CD14-positive monocyte (primary cell): ENCODE data around the gene EPHA1. TPM values are rescaled to one million over a fixed set of nuclear protein-coding genes. Genes with fewer than 3 reads are reported as not detected.
A peak's percentile ranks its signal among the peaks of the same experiment; 100 is the strongest.

Source experiments
- DNase-seq, 3 donors: peaks; one replicate each; pipeline ENCODE4 v3.0.0-alpha.2; 2011 to 2022
- H2AFZ ChIP-seq: 2 replicates; pipeline ENCODE4 v1.6.0; 2012; ENCODE audit warnings: mild to moderate bottlenecking, low read depth, low read length, inconsistent platforms; ENCODE audit not compliant: insufficient read depth, poor library complexity, severe bottlenecking
- H3K27ac ChIP-seq, 2 donors: 1 replicate in 1 of 2; 2 replicates in 1 of 2; pipeline ENCODE4 v1.5.1; 2012 to 2013; ENCODE audit warnings: low read length in 2 of 2, control low read depth in 1 of 2, inconsistent platforms in 1 of 2, low read depth in 1 of 2, mild to moderate bottlenecking in 1 of 2
- H3K27me3 ChIP-seq, 2 donors: one replicate each; pipeline versions ENCODE4 v1.6.0 to v1.6.1; 2011 to 2013; ENCODE audit warnings: low read length in 2 of 2; ENCODE audit not compliant: control insufficient read depth in 2 of 2, insufficient read depth in 2 of 2
- H3K36me3 ChIP-seq, 2 donors: replicated peaks in 1 of 2; 1 replicate in 1 of 2; 2 replicates in 1 of 2; pipeline versions ENCODE4 v1.5.1 to v1.6.1; 2012 to 2013; ENCODE audit warnings: low read length in 2 of 2, control low read depth in 1 of 2, inconsistent platforms in 1 of 2, mild to moderate bottlenecking in 1 of 2; ENCODE audit not compliant: insufficient read depth in 2 of 2, control insufficient read depth in 1 of 2
- H3K4me1 ChIP-seq, 2 donors: 1 replicate in 1 of 2; 2 replicates in 1 of 2; pipeline versions ENCODE4 v1.5.1 to v1.6.1; 2012 to 2013; ENCODE audit warnings: low read length in 2 of 2, control low read depth in 1 of 2, inconsistent platforms in 1 of 2, mild to moderate bottlenecking in 1 of 2, moderate library complexity in 1 of 2; ENCODE audit not compliant: insufficient read depth in 2 of 2, control insufficient read depth in 1 of 2
- H3K4me2 ChIP-seq: replicated peaks from 2 replicates; pipeline ENCODE3; 2012; ENCODE audit warnings: low read length, moderate library complexity, mild to moderate bottlenecking; ENCODE audit not compliant: poor library complexity, severe bottlenecking; ENCODE audit errors: extremely low read depth
- H3K4me3 ChIP-seq, 3 experiments: fragments of 200-600 bp in 1 of 3; sonication (generic) in 1 of 3; replicated peaks in 1 of 3; 1 replicate in 2 of 3; 2 replicates in 1 of 3; pipeline ENCODE4 v1.5.1; 2011 to 2013; ENCODE audit warnings: low read length in 3 of 3, mild to moderate bottlenecking in 3 of 3, control low read depth in 2 of 3, low read depth in 2 of 3, inconsistent platforms in 1 of 3, moderate library complexity in 1 of 3
- H3K79me2 ChIP-seq: 2 replicates; pipeline ENCODE4 v1.6.0; 2012; ENCODE audit warnings: mild to moderate bottlenecking, control low read depth, inconsistent platforms, low read length, moderate library complexity; ENCODE audit not compliant: insufficient read depth
- H3K9ac ChIP-seq: 2 replicates; pipeline ENCODE4 v1.6.0; 2017; ENCODE audit warnings: low read length, mild to moderate bottlenecking; ENCODE audit not compliant: insufficient read depth, poor library complexity, severe bottlenecking
- H3K9me3 ChIP-seq, 2 donors: replicated peaks in 1 of 2; 1 replicate in 1 of 2; 2 replicates in 1 of 2; pipeline versions ENCODE4 v1.5.1 to v1.6.1; 2012 to 2013; ENCODE audit warnings: low read length in 2 of 2, control low read depth in 1 of 2; ENCODE audit not compliant: control insufficient read depth in 1 of 2, insufficient read depth in 1 of 2
- H4K20me1 ChIP-seq: 2 replicates; pipeline ENCODE4 v1.6.0; 2012; ENCODE audit warnings: mild to moderate bottlenecking, low read length, control low read depth, moderate library complexity; ENCODE audit not compliant: insufficient read depth
- H3K27ac Mint-ChIP-seq, 7 donors: one replicate each; pipeline ENCODE4 v1.8.0; 2020; ENCODE audit warnings: mild to moderate bottlenecking in 7 of 7, mixed read lengths in 7 of 7, moderate library complexity in 6 of 7, inconsistent platforms in 2 of 7
- H3K27me3 Mint-ChIP-seq, 3 donors: one replicate each; pipeline ENCODE4 v1.8.0; 2021 to 2022; ENCODE audit warnings: low read depth in 3 of 3, mild to moderate bottlenecking in 3 of 3, mixed read lengths in 3 of 3, moderate library complexity in 3 of 3, inconsistent platforms in 1 of 3
- H3K36me3 Mint-ChIP-seq, 2 donors: one replicate each; pipeline ENCODE4 v1.8.0; 2020; ENCODE audit warnings: mixed read lengths in 2 of 2, inconsistent platforms in 1 of 2, mild to moderate bottlenecking in 1 of 2
- H3K4me1 Mint-ChIP-seq: one replicate; pipeline ENCODE4 v1.8.0; 2020; ENCODE audit warnings: mild to moderate bottlenecking, mixed read lengths
- H3K4me3 Mint-ChIP-seq, 2 donors: one replicate each; pipeline ENCODE4 v1.8.0; 2020; ENCODE audit warnings: mild to moderate bottlenecking in 2 of 2, mixed read lengths in 2 of 2, moderate library complexity in 1 of 2
- H3K9me3 Mint-ChIP-seq, 7 donors: one replicate each; pipeline ENCODE4 v1.8.0; 2020 to 2022; ENCODE audit warnings: mixed read lengths in 7 of 7, mild to moderate bottlenecking in 6 of 7, moderate library complexity in 6 of 7, inconsistent platforms in 2 of 7
- WGBS: methylation state at CpG from one replicate; pipeline ENCODE4 v1.1.5; 2013; ENCODE audit warnings: missing lambda C conversion rate; ENCODE audit not compliant: insufficient coverage; 5-methylcytosine and 5-hydroxymethylcytosine counted together
- intact Hi-C, 2 donors: fragments of 100-400 bp; cut with micrococcal nuclease; formaldehyde crosslinking; loops; one replicate each; pipeline versions ENCODE4 v1.15.0 to v1.15.1; 2023
- polyA plus RNA-seq, 3 donors: library from polyadenylated mRNA; depleted of rRNA in 1 of 3; unstranded in 2 of 3; stranded (reverse) in 1 of 3; fragments of 300-500 nt in 2 of 3; fragments of >200 nt in 1 of 3; fragmentation: Illumina TruSeq in 2 of 3; gene quantifications; 1 replicate in 2 of 3; 2 replicates in 1 of 3; pipeline ENCODE4 v1.2.3, GENCODE V29; 2012 to 2021
- TF ChIP-seq, protein P1 (sequence below): fragments of 200-600 bp; IDR thresholded peaks from one replicate; pipeline ENCODE4 v1.8.0; 2022; ENCODE audit warnings: antibody characterized with exemption, mild to moderate bottlenecking

EPHA1 gene
- polyA plus RNA-seq, 3 donors: 0.50 to 0.95 TPM; not detected in 1

DNA sequence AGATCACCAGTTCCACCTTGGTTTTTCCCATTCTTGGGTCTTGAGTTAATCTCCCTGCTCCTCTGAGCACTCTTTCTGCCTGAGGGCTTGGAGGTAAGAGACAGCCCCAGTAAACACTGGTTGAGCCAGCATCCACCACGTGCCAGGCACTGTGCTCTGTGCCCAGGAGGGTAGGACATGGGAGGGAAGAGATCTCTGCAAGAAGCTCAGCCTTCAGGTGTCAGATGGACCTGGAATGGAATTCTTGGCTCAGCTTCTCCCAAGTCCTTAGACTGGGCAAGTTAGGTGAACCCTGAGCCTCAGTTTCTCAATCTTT is 25.1 kb downstream of the EPHA1 start:
- WGBS: no CpG with 5 or more reads among the region's 1 CpG
- peaks cover 30 to 41% of the 10 kb centered on the region in 2 donors for H3K36me3 ChIP-seq
- DNase-seq: no peak
- H3K27me3 Mint-ChIP-seq: peaks cover 0 to 2% (median 0%) of the 10 kb centered on the region in 3 donors
- intact Hi-C loops: loop anchor here (5.0 kb wide), 3 partner anchors 34 to 141 kb away; no protein-coding TSS in a partner anchor
- H3K36me3 Mint-ChIP-seq: peaks cover 0 to 22% of the 10 kb centered on the region in 2 donors
- peaks cover 73% of the 10 kb centered on the region for H4K20me1 ChIP-seq
- no peaks in the 10 kb centered on the region for H3K9me3 ChIP-seq
- H3K27ac Mint-ChIP-seq: no peak overlapping the region
- H3K4me1 ChIP-seq: peaks cover 68 to 79% of the 10 kb centered on the region in 2 donors
- TF ChIP-seq, protein P1, sequence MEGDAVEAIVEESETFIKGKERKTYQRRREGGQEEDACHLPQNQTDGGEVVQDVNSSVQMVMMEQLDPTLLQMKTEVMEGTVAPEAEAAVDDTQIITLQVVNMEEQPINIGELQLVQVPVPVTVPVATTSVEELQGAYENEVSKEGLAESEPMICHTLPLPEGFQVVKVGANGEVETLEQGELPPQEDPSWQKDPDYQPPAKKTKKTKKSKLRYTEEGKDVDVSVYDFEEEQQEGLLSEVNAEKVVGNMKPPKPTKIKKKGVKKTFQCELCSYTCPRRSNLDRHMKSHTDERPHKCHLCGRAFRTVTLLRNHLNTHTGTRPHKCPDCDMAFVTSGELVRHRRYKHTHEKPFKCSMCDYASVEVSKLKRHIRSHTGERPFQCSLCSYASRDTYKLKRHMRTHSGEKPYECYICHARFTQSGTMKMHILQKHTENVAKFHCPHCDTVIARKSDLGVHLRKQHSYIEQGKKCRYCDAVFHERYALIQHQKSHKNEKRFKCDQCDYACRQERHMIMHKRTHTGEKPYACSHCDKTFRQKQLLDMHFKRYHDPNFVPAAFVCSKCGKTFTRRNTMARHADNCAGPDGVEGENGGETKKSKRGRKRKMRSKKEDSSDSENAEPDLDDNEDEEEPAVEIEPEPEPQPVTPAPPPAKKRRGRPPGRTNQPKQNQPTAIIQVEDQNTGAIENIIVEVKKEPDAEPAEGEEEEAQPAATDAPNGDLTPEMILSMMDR: no peak
- H3K4me3 ChIP-seq: peak overlapping the region; percentile 81 to 99 (median 98)
- H3K27me3 ChIP-seq: no peaks in the 10 kb centered on the region
- no peaks in the 10 kb centered on the region for H3K9me3 Mint-ChIP-seq
- H3K4me3 Mint-ChIP-seq: no peak overlapping the region
- peak overlapping the region; percentile 100 for H3K9ac ChIP-seq
- H3K79me2 ChIP-seq: peaks cover 100% of the 10 kb centered on the region
- no peak overlapping the region for H2AFZ ChIP-seq
- peaks cover 21% of the 10 kb centered on the region for H3K4me1 Mint-ChIP-seq
- peak overlapping the region; percentile 80 to 99 for H3K27ac ChIP-seq
- H3K4me2 ChIP-seq: peak overlapping the region; percentile 97

- peaks cover 100% of the 10 kb centered on the region for H3K79me2 ChIP-seq
- peaks cover 0 to 2% (median 0%) of the 10 kb centered on the region in 3 donors for H3K27me3 Mint-ChIP-seq
Observed at GRCh38 chr7:143382791-143383641, 25.6 kb downstream of the EPHA1 start.

More at GRCh38 chr7:143382791-143383641, 25.6 kb downstream of the EPHA1 start:
- peaks cover 0 to 19% of the 10 kb centered on the region in 2 donors for H3K36me3 Mint-ChIP-seq
- no peaks in the 10 kb centered on the region for H3K9me3 Mint-ChIP-seq
- Histone ChIP-seq H3K27ac (peak overlapping the region; percentile 80 to 99), H3K4me1 (peaks cover 68 to 79% of the 10 kb centered on the region in 2 donors), H3K9me3 (no peaks in the 10 kb centered on the region), H3K27me3 (no peaks in the 10 kb centered on the region), H4K20me1 (peaks cover 67% of the 10 kb centered on the region), H3K4me2 (peak overlapping the region; percentile 97), H3K4me3 (peak overlapping the region; percentile 81 to 99 (median 98)), H3K36me3 (peaks cover 24 to 35% of the 10 kb centered on the region in 2 donors), H2AFZ (no peak overlapping the region), H3K9ac (peak overlapping the region; percentile 100)
- no peak for DNase-seq
- peaks cover 24% of the 10 kb centered on the region for H3K4me1 Mint-ChIP-seq
- intact Hi-C loops: loop anchor here (5.0 kb wide), 3 partner anchors 34 to 141 kb away; no protein-coding TSS in a partner anchor
- 68% methylated on average over 11 of the region's 15 CpGs for WGBS
- H3K27ac Mint-ChIP-seq: no peak overlapping the region
- TF ChIP-seq, protein P1: no peak
- no peak overlapping the region for H3K4me3 Mint-ChIP-seq
